Endothelial cell of hepatic sinusoid (primary cell): Measurements from ENCODE around the gene SEBOX.

Source experiments
- in situ Hi-C: cut with HindIII; loops from 2 replicates; pipeline ENCODE4 v1.10.0; 2017; ENCODE audit warnings: low sequenced_read_pairs

SEBOX gene

DNA sequence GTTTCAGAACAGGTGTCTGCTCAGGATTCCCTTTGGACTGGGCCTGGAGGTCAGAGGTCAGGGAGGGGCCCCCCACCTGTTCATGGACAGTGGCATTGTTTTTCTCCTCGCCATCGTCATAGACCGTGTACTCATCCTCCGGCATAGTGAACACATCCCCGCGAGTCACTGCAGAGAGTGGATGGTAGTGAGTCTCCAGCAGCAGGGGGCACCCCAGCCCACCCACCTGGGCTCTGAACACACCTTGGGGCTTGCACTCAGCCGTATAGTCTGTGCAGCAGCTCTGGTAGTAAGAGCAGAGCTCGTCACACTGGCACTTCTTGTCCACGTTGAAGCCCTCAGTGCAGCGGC is 4.7 kb upstream of the SEBOX start:
- in situ Hi-C loops: no loop called here

DNA sequence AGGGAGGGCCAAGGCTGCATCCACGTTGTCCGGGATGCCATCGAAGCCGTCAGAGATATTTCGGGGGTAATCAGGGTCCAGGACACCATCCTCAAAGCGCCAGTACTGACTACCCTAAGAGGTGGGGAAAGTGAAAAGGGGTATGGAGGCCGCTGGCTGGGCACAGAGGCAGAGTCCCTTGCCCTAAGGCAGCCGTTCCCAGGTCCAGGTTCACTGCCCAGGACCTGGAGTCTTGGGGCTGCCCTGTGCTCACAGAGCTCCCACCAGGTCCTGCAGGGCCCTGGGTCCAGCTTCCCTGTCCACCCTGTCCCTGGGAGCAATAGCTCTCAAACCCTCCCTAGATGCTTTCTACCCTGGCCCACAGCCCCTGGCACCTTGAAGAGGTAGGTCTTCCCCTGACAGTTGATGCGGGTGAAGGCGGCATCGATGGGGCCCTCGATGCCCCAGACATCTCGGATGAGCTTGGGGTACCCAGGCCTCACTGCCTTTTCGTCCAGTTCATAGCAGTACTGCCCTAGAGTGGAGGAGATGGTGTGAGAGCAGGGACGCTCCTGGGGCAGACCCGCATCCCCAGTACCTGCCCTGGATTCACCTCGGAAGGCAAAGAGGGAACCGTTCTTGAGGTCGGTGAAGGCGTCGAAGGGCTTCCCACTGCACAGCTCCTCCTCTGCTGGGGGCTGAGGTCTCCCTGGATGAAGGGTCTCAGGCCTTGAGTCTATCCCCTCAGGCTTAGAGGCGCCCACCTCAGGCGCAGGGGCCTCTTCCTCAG is 4.1 kb upstream of the SEBOX start:
- in situ Hi-C loops: no loop called here

DNA sequence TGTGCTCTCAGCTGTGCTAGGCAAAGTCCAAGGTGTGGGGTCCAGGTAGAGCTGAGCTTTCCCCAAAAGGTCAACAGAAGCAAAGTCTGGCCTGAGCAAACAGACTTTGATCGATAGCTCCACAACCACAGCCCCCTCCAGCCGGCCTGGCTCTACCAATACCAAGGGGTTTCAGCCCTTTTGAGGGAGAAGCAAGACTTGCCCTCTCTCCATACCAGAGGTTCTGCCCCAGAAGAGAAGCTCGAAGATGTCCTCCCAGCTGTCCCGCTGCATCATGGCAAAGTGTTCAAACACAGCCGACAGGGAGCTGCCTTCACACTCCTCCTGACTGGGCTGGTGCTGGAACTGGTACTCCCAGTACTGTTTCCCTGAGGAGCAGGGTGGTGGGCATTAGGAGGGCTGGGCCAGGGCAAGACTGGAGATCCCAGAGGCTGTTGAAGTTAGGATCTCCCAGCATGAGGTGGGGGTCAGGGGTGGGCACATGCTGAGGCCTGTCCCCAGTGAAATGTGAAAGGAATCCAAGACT is 3.4 kb upstream of the SEBOX start:
- in situ Hi-C loops: no loop called here

DNA sequence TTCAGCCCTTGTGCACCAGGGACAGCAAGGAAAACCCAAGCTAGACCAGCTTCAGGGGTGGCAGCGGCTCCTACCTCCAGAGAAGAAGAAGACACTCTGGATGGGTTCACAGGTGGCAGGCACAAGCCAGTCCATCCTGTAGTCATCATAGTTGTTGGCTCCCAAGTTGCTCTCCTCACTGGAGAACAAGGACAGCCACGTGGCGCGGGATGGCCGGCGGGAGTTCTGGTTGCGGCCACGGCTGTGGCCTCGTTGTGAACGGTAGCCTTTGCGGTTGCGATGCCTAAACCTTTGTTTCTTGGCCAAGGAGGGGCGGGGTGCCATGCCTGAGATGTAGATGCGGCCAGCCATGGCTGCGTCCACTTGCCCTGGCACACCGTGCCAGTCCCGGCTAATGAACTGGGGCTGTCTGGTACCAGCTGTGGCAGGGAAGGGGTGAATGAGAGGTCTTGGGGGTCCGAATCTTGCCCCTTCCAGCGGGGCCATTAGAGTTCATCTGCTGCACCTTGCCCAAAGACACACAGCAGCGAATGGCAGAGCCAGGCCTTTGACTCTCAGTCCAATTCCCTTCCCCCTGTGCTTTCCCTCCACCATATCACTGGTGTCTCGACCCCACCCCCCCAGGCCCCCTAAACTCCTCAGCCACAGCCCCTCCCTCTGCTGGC is 2.8 kb upstream of the SEBOX start:
- in situ Hi-C loops: no loop called here

DNA sequence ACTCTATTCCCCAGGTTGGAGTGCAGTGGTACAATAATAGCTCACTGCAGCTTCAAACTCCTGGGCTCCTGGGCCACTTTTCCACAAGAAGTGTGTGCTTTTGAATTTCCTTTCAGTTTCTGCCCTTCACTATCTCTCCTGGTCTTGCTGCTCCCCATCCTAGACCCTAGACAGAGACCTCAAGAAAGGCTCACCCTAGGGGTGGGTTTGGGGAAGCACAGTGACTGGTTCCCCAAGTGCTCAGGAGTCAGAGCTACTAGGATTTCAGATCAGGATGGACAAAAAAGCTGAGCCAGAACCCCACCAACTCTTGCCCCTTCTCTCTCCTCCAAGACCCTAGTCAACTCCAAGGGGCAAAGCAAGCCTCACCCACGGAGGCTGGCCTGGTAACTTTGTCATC is 1.6 kb upstream of the SEBOX start:
- in situ Hi-C loops: no loop called here

- in situ Hi-C loops: no loop called here
Measured at GRCh38 chr17:28365487-28365886, 488 bp upstream of the SEBOX start.

- in situ Hi-C loops: no loop called here
Measured at GRCh38 chr17:28363776-28364650, 986 bp downstream of the SEBOX start.

- in situ Hi-C loops: no loop called here
Measured at GRCh38 chr17:28363186-28363585, 1.8 kb downstream of the SEBOX start.

- in situ Hi-C loops: loop anchor here (5.0 kb wide), 1 partner anchor 41 kb away; the partner anchor contains the start of gene TMEM97
Measured at GRCh38 chr17:28357901-28358197, 7.2 kb downstream of the SEBOX start.

GRCh38 chr17:28357061-28357900 is 7.7 kb downstream of the SEBOX start, which contains the start of gene POLDIP2:
Gene POLDIP2, minus strand, starts transcription at chr17:28357527. Its CDS starts 79 bp downstream, at chr17:28357448.
- in situ Hi-C loops: loop anchor here (5.0 kb wide), 1 partner anchor 40 kb away; the partner anchor contains the start of gene TMEM97

DNA sequence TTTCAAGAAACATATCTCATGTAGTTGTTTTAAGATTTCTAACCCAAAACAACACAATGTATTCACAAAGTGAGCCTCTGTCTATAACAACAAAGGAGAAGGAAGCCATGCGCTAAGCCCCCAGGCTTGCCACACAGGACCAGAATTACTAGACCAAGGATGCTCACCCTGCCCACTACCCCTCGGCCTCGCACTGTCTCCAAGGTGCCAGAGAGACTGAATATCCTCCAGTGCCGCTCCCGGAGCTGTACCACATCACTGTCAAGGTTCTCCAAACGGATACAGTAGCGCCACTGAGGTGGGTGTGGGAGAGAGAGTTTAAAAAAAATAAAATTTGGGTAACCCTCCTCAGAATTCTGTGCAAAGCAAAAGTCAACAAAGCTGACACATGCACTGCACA is 14.7 kb downstream of the SEBOX start:
- in situ Hi-C loops: no loop called here

DNA sequence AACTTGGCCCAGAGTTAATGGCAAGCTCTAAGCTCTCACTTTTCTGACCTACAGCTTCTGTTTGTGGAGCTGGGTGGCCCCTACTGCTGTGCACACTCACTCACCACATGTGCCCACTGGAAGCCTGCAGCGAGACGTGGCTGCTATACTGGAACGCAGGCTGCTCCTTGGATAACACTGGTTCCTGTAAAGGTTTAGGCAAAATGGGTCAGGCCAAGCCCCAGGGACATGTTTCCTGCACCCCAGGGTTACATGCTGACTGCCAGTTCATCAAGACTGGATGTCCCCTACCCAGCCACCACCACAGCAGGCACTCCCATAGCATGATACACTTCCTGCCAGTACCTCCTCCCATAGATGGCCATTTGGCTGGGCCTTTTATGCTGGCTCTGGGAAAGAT is 16.0 kb downstream of the SEBOX start:
- in situ Hi-C loops: no loop called here

DNA sequence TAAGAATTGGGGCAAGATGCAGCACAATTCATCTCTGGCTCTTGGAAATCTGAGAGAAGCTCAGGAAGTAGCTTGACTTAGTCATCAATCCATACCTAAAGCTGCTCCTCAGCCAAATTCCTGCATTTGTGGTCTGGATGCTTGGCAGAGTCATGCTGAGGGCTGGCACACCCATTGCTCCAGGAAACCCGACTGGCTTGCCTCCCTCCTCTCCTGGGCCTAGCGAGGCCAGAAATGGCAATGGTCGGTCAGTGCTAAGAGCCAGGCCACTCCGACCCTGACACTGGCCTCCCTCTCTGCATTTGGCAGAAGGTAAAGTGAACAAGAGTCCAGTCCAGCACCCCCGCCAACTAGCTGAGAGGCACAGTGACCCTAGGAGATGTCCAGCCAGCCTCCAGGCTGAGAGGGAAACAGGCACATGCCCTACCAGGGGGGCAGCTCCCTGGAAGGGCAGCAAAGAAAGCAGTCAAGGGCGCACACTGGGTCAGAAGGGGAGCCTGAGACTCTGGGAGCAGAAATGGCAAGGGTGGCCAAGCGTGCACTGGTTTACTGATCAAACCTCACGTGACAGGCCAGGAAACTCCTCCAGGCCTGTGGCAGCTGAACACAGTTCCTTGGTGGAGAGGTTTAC is 17.6 kb downstream of the SEBOX start:
- in situ Hi-C loops: no loop called here

DNA sequence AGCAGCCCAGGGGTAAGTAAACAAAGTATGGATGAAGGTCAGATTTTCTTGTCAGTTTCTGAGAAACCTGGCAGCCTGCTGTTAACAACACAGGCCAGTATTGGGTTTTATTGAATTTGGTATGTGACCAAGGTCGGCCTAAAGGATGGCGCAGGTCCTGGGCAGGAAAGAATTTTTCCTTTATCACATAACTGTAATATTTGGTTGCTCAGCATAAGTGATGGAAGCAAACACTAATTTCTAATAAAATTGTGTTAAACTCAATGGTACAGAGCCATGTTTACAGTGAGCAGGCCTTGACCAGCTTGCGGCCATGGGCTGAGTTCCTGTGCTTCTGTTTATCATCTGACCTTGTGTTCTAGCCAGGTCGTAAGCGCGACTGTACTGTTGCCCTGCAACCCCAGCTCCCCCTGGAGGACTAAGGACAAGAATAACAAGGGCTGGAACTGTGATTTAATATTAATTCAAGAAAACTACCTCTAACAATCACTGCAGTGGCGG is 18.2 kb downstream of the SEBOX start:
- in situ Hi-C loops: no loop called here

GRCh38 chr17:28346199-28346580 is 18.8 kb downstream of the SEBOX start:
- in situ Hi-C loops: no loop called here

- in situ Hi-C loops: no loop called here
Measured at GRCh38 chr17:28345419-28346198, 19.4 kb downstream of the SEBOX start.

DNA sequence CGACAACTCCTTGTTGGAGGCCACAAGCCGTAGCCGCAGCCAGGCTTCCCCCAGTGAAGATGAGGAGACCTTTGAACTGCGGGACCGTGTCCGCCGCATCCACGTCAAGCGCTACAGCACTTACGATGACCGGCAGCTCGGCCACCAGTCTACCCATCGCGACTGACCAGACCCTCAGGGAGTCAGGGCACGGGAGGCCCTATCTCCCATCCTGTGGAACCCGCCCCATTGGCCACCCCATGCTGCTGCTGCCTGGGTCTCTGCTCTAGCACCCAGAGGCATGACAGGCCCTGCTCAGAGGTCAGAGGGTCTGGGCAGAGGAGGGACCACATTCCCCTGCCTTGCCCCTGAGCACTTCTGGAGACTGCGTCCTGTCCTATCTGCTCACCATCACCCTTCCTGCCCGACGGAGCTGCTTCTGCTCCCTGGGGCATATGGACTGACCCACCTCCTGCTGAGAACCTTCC is 20.5 kb downstream of the SEBOX start:
- in situ Hi-C loops: no loop called here

DNA sequence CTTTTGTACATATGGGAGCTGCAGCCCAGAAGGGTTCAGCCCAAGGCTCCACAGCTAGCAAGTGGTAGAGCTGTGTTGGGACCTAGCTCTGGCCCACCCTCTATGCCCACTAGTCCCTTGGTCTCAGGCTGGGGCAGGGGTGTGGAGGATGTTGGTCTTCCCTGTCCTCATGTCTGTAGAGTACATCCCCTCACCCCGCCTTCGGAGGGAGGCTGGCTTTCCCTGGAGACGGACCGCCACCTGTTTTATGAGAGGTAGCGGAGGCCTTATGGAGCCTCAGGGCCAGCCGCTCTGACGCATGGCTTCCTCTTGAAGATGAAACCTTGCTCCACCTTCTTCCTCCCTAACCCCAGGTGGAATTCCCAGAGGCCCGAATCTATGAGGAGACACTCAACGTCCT is 21.0 kb downstream of the SEBOX start:
- in situ Hi-C loops: no loop called here

- in situ Hi-C loops: no loop called here
Measured at GRCh38 chr17:28343491-28343932, 21.5 kb downstream of the SEBOX start.
